Stomach smooth muscle (tissue), 2 donors: ENCODE measurements around the gene PHACTR3.

Experiments
- H3K27ac ChIP-seq: one replicate; pipeline ENCODE4 v1.7.0; 2013; ENCODE audit warnings: mild to moderate bottlenecking, low read length, inconsistent platforms
- H3K27me3 ChIP-seq, 2 donors: one replicate each; pipeline ENCODE4 v1.7.0; 2013; ENCODE audit warnings: low read length in 2 of 2; ENCODE audit not compliant: insufficient read depth in 2 of 2, control insufficient read depth in 1 of 2
- H3K36me3 ChIP-seq, 2 donors: one replicate each; pipeline ENCODE4 v1.7.0; 2013; ENCODE audit warnings: low read length in 2 of 2; ENCODE audit not compliant: control insufficient read depth in 2 of 2, insufficient read depth in 2 of 2
- H3K4me1 ChIP-seq: one replicate; pipeline ENCODE4 v1.7.0; 2013; ENCODE audit warnings: low read length; ENCODE audit not compliant: control insufficient read depth, insufficient read depth
- H3K4me3 ChIP-seq, 2 donors: one replicate each; pipeline ENCODE4 v1.7.0; 2013; ENCODE audit warnings: low read length in 2 of 2
- H3K9ac ChIP-seq, 2 donors: one replicate each; pipeline ENCODE4 v1.7.0; 2013; ENCODE audit warnings: low read length in 2 of 2, mild to moderate bottlenecking in 1 of 2
- H3K9me3 ChIP-seq, 2 donors: one replicate each; pipeline ENCODE4 v1.7.0; 2013; ENCODE audit warnings: low read length in 2 of 2; ENCODE audit not compliant: control insufficient read depth in 2 of 2
- donor health status: healthy.
- donor health status: Pancreatic carcinoma.

Gene PHACTR3

DNA sequence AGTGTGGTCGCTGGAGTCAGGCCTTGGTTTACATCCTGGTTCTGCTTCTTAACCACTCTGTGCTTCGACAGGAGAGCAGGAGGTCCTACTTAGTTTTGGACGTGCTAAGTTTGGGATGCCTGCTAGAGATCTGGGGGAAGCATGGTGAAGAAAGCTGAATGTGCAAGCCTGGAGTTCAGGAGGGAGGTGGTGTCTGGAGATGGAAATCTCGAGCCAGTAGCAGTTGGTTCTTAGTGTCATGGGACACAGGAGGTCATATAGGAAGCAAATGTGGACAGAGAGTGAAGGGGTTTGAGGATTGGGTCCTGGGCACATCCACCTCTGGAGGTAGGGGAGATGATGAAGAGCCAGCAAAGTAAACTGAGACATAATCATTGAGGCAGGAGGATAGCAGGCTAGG lies 197.7 kb downstream of the PHACTR3 start:
- Histone ChIP-seq H3K9ac (no peak overlapping the region), H3K27me3 (peaks cover 3% of the 10 kb centered on the region in 2 donors), H3K9me3 (peaks cover 3 to 12% of the 10 kb centered on the region in 2 donors), H3K4me1 (no peaks in the 10 kb centered on the region), H3K36me3 (no peaks in the 10 kb centered on the region), H3K27ac (no peak overlapping the region), H3K4me3 (no peak overlapping the region)

DNA sequence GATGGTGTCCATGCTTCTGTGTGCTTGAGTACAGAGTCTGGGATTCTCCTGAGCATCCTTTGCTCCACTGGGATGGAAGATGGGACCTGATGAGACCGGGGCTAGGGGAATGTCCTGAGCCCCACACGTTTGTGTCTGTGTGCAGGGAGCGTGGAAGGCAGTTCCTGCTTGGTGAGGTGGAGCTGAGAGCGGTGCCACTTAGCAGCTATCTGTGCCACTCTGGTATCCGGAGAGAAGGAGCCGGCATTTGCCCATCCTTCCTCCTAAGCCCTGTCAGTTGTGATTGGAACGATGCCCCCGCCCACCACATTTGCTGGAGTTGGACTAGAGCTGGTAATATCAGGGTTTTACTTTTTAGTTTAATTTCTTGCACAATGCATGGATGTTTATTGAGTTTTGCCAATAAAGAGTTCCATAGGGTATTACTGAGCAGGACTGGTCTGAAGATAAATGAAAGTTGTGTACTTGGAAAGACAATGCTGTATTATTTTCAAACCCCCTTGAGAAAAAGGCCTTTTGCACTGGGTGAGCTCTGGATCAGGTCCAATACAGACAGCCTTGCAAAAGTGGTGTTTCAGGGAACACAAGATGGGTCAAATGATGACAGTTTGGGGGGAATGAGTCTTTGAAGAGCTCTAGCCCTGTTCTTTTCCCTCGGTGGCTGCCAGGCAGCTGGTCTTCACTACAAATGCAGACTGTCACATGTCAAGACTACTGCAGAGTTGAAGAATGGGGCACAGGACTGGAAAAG lies 198.3 kb downstream of the PHACTR3 start:
- H3K9me3 ChIP-seq, result peaks cover 3 to 8% of the 10 kb centered on the region in 2 donors
- H3K27ac ChIP-seq, result no peak overlapping the region

DNA sequence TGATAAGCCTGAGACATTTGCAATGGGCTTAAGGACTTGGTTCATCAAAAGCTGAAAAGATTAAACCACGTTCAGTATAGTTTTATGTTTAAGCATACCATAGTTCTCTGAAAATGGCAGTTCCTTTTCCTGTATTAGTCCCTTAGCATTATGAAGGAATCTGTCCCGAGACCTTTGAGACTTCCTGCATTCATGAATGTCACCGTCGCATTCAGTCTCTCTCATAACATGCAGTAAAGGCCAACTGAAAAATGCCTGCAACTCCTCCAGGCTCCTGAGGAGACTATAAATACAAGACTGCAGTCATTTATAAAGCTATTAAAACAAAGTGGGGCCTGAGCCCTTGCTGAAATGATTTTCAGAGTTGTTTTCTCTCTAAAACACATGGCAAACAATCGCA lies 200.0 kb downstream of the PHACTR3 start:
- no peaks in the 10 kb centered on the region for H3K36me3 ChIP-seq
- peaks cover 3 to 8% of the 10 kb centered on the region in 2 donors for H3K9me3 ChIP-seq
- no peak overlapping the region for H3K27ac ChIP-seq
- peaks cover 3% of the 10 kb centered on the region in 2 donors for H3K27me3 ChIP-seq
- no peak overlapping the region for H3K4me3 ChIP-seq
- no peak overlapping the region for H3K9ac ChIP-seq
- no peaks in the 10 kb centered on the region for H3K4me1 ChIP-seq

More for the DNA sequence above, 198.3 kb downstream of the PHACTR3 start:
- Histone ChIP-seq H3K9ac (no peak overlapping the region), H3K4me1 (no peaks in the 10 kb centered on the region), H3K27me3 (peaks cover 3% of the 10 kb centered on the region in 2 donors), H3K4me3 (no peak overlapping the region), H3K36me3 (no peaks in the 10 kb centered on the region)

- no peak overlapping the region for H3K9ac ChIP-seq
- no peak overlapping the region for H3K27ac ChIP-seq
- H3K9me3 ChIP-seq, result peaks cover 3 to 8% of the 10 kb centered on the region in 2 donors
- H3K4me1 ChIP-seq, result no peaks in the 10 kb centered on the region
- H3K27me3 ChIP-seq, result peaks cover 3% of the 10 kb centered on the region in 2 donors
- H3K4me3 ChIP-seq, result no peak overlapping the region
- no peaks in the 10 kb centered on the region for H3K36me3 ChIP-seq
These were observed 200.7 kb downstream of the PHACTR3 start for GRCh38 chr20:59804871-59805665.

- no peak overlapping the region for H3K9ac ChIP-seq
- H3K9me3 ChIP-seq, result peaks cover 2% of the 10 kb centered on the region in 2 donors
- no peaks in the 10 kb centered on the region for H3K36me3 ChIP-seq
- H3K4me1 ChIP-seq, result no peaks in the 10 kb centered on the region
- H3K27me3 ChIP-seq, result peaks cover 3% of the 10 kb centered on the region in 2 donors
- H3K27ac ChIP-seq, result no peak overlapping the region
- no peak overlapping the region for H3K4me3 ChIP-seq
These were observed 201.6 kb downstream of the PHACTR3 start for GRCh38 chr20:59805786-59806577.

- Histone ChIP-seq H3K9ac (no peak overlapping the region), H3K27me3 (peaks cover 3% of the 10 kb centered on the region in 2 donors), H3K4me3 (no peak overlapping the region), H3K36me3 (no peaks in the 10 kb centered on the region), H3K27ac (no peak overlapping the region), H3K4me1 (no peaks in the 10 kb centered on the region), H3K9me3 (no peaks in the 10 kb centered on the region)
These were observed 202.2 kb downstream of the PHACTR3 start for GRCh38 chr20:59806578-59806975.

DNA sequence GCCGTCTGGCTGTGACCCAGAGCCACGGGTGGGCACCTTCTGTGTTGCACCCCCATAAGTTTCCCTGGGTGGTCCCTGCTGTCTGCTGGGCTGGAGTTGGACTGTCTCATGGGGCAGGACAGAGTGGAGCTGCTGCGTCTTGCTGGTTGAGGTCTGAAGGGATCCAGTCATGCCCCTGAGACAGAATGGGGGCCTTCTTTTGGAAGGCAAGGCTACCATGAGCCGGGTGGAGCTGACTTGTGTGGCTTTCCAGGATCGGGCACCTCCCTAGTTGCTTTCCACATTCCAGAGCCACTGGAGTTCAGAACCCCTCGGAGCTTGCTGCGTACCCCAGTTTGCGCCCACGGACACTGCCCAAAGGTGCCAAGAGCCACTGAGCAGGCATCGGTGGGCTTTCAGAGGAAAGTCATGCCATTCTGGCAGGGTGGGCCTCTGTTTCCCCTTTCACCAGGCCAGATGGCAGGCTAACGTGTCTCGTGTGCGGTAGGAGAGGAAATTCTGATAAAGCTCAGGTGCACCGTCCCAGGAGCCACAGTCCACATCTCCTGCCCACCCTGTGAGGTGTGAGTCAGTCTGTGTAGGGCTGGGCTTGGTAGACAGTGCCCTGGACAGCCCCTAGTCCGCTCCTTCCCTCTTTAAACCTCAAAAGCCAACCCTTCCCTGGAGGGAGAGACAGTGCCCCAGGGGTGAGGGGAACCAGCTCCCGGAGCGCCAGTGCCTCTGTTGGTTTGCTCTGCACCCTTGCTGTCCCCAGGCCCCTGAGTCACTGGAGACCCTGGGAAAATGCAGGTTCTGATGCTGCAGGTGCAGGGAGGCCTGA lies 203.8 kb downstream of the PHACTR3 start:
- no peak overlapping the region for H3K9ac ChIP-seq

GRCh38 chr20:59808729-59809381 lies 204.5 kb downstream of the PHACTR3 start:
- H3K4me1 ChIP-seq, result no peaks in the 10 kb centered on the region
- H3K27ac ChIP-seq, result no peak overlapping the region
- no peak overlapping the region for H3K9ac ChIP-seq
- H3K36me3 ChIP-seq, result no peaks in the 10 kb centered on the region
- no peaks in the 10 kb centered on the region for H3K9me3 ChIP-seq
- no peaks in the 10 kb centered on the region for H3K27me3 ChIP-seq
- no peak overlapping the region for H3K4me3 ChIP-seq

More for the DNA sequence above, 203.8 kb downstream of the PHACTR3 start:
- Histone ChIP-seq H3K27me3 (peaks cover 0 to 3% of the 10 kb centered on the region in 2 donors), H3K4me3 (no peak overlapping the region), H3K9me3 (no peaks in the 10 kb centered on the region), H3K27ac (no peak overlapping the region), H3K4me1 (no peaks in the 10 kb centered on the region), H3K36me3 (no peaks in the 10 kb centered on the region)

DNA sequence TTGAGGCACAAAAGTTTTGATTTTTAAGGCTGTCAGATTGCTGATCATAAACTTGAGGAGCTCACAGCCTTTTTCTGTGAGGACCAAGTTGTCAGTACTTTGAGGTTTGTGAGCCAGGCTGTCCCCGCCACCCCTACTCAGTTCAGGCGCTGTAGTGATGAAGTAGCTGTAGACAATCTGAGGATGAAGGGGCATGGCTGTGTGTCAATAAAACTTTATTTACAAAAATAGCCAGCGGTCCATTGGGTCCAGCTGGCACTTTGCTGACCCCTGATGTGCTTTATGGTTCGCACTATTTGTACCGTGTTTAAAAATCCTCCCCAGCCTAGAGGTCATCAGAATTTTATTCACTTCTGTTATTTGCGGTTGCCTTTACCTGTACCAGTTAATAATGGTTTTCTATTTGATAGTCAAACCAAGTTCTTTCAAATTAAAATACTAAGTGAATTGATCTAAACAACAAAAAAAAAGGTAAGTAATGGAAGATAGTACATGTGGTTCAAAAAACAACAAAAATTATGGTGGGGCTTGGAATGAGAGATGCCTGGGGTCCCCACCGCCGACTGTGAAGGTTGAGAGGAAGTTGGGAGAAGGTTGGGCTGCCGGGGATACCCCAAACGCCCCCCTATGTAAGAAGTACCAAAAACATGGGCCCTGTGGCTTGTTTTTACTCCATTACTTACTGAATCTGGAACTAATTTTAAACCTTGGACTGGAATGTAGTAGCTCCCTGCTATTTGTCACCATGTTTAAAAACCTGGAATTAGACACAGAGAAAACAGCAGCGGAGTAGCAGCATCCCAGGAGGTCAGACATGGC lies 205.5 kb downstream of the PHACTR3 start:
- Histone ChIP-seq H3K4me1 (no peaks in the 10 kb centered on the region), H3K27ac (no peak overlapping the region), H3K9ac (no peak overlapping the region), H3K9me3 (no peaks in the 10 kb centered on the region), H3K4me3 (no peak overlapping the region), H3K36me3 (no peaks in the 10 kb centered on the region), H3K27me3 (no peaks in the 10 kb centered on the region)
